T follicular helper cell (primary cell): Measurements from ENCODE around the gene TMEM59.
"Not testable (repeated sequence)": the region's sequence is repeated elsewhere in the genome, so short reads cannot be mapped to it uniquely, and the experiment has no call there.

Experiments used
- DNase-seq: peaks from one replicate; pipeline ENCODE4 v3.0.0-alpha.2; 2020; ENCODE audit warnings: low read depth

Gene TMEM59

GRCh38 chr1:54052431-54052933, 522 bp downstream of the TMEM59 start:
- no peak for DNase-seq

- no peak for DNase-seq
These were observed 1.0 kb downstream of the TMEM59 start for GRCh38 chr1:54051933-54052430.

GRCh38 chr1:54050435-54050834, 2.6 kb downstream of the TMEM59 start:
- DNase-seq = not testable (repeated sequence)

GRCh38 chr1:54047384-54048305, 5.4 kb downstream of the TMEM59 start:
- no peak for DNase-seq

- DNase-seq = no peak
These were observed 6.2 kb downstream of the TMEM59 start for GRCh38 chr1:54046671-54047383.

GRCh38 chr1:54045496-54045895, 7.5 kb downstream of the TMEM59 start:
- DNase-seq = no peak

- no peak for DNase-seq
These were observed 11.2 kb downstream of the TMEM59 start for GRCh38 chr1:54041806-54042205.

- no peak for DNase-seq
These were observed 15.5 kb downstream of the TMEM59 start for GRCh38 chr1:54037476-54037875.

- no peak for DNase-seq
These were observed 24.4 kb downstream of the TMEM59 start for GRCh38 chr1:54028306-54029251.

GRCh38 chr1:54027848-54028247, 25.2 kb downstream of the TMEM59 start:
- no peak for DNase-seq

GRCh38 chr1:54024811-54025210, 28.2 kb downstream of the TMEM59 start:
- not testable (repeated sequence) for DNase-seq

GRCh38 chr1:54024358-54024757, 28.6 kb downstream of the TMEM59 start:
- DNase-seq = no peak

- DNase-seq = not testable (repeated sequence)
These were observed 33.3 kb downstream of the TMEM59 start for GRCh38 chr1:54019562-54020176.

GRCh38 chr1:54018635-54019034, 34.4 kb downstream of the TMEM59 start:
- no peak for DNase-seq

- no peak for DNase-seq
These were observed 35.0 kb downstream of the TMEM59 start, which contains the start of gene LDLRAD1 for GRCh38 chr1:54017979-54018378. TSS of gene LDLRAD1 (minus strand) at chr1:54018186. CDS start at chr1:54018112, 74 bp downstream.

GRCh38 chr1:54016343-54017282, 36.4 kb downstream of the TMEM59 start:
- DNase-seq = no peak

GRCh38 chr1:54014009-54014629, 38.9 kb downstream of the TMEM59 start:
- no peak for DNase-seq

- DNase-seq = no peak
These were observed 39.5 kb downstream of the TMEM59 start for GRCh38 chr1:54013393-54014008.

GRCh38 chr1:54012863-54013262, 40.1 kb downstream of the TMEM59 start:
- DNase-seq = no peak
